GM12878 (cell line): ENCODE measurements around the gene VAV2. TPM values are rescaled to one million over a fixed set of nuclear protein-coding genes. Genes with fewer than 3 reads are reported as not detected.

Experiments
- ATAC-seq: fragments of 200-7000 bp; cut with Tn5 transposase; 3 replicates; pipeline ENCODE4 v1.9.1; 2020; ENCODE audit warnings: mild to moderate bottlenecking, moderate library complexity
- BruUV-seq: library from RNA; stranded (reverse); fragments of 400-500 nt; replicated peaks from 2 replicates; lab custom pipeline; 2021; lab: Mats Ljungman, UMichigan
- CTCF ChIA-PET: fragments of 300-600 bp; sonication (Branson Sonifier 250); formaldehyde crosslinking; extraction: SDS; loops from one replicate; lab custom pipeline; 2021; ENCODE audit warnings: inconsistent platforms; lab: Yijun Ruan, JAX
- POLR2A ChIA-PET: fragments of 350-600 bp; formaldehyde crosslinking; extraction: SDS; loops from one replicate; lab custom pipeline; 2021; ENCODE audit warnings: inconsistent platforms; lab: Charles Lee
- RAD21 ChIA-PET: fragments of 300-600 bp; sonication (Branson Sonifier 250); formaldehyde crosslinking; loops from one replicate; lab custom pipeline; 2023; ENCODE audit warnings: antibody characterized with exemption; ENCODE audit not compliant: unreplicated experiment; lab: Charles Lee
- SMC1A ChIA-PET: fragments of 300-600 bp; sonication (Branson Sonifier 250); formaldehyde crosslinking; loops from one replicate; lab custom pipeline; 2023; ENCODE audit not compliant: unreplicated experiment, uncharacterized antibody; lab: Charles Lee
- DNase-seq: peaks from one replicate; pipeline ENCODE4 v3.0.0-alpha.2; 2011; ENCODE audit warnings: low read depth, low spot score
- FAIRE-seq: peaks from 3 replicates; lab custom pipeline; 2011; peaks lifted over from hg19 to GRCh38; lab: Jason Lieb, UNC
- H2AFZ ChIP-seq: 2 replicates; pipeline ENCODE4 v1.6.0; 2011; ENCODE audit warnings: low read depth, low read length, control low read depth; ENCODE audit not compliant: control insufficient read depth
- H3K27ac ChIP-seq: 2 replicates; pipeline ENCODE4 v1.5.1; 2011; ENCODE audit warnings: control low read depth; ENCODE audit not compliant: control insufficient read depth, insufficient read depth
- H3K27me3 ChIP-seq, 2 experiments: replicated peaks in 1 of 2; 2 replicates each; pipeline versions ENCODE4 v1.6.0 to v1.6.1; 2011; ENCODE audit warnings: low read length in 1 of 2; ENCODE audit not compliant: control insufficient read depth in 2 of 2, insufficient read depth in 2 of 2
- H3K36me3 ChIP-seq, 2 experiments: 2 replicates each; pipeline ENCODE4 v1.5.1; 2011; ENCODE audit warnings: low read length in 1 of 2; ENCODE audit not compliant: control insufficient read depth in 2 of 2, insufficient read depth in 2 of 2
- H3K4me1 ChIP-seq: 2 replicates; pipeline ENCODE4 v1.6.1; 2011; ENCODE audit warnings: mild to moderate bottlenecking, low read length, moderate library complexity, mixed read lengths; ENCODE audit not compliant: control insufficient read depth, insufficient read depth
- H3K4me2 ChIP-seq: 2 replicates; pipeline ENCODE4 v1.6.0; 2011; ENCODE audit warnings: control low read depth; ENCODE audit not compliant: control insufficient read depth, insufficient read depth
- H3K4me3 ChIP-seq: fragments of 200-600 bp; sonication (generic); 2 replicates; pipeline ENCODE4 v1.5.1; 2016
- H3K79me2 ChIP-seq: 2 replicates; pipeline ENCODE4 v1.6.0; 2011; ENCODE audit warnings: low read length; ENCODE audit not compliant: control insufficient read depth, insufficient read depth
- H3K9ac ChIP-seq: 2 replicates; pipeline ENCODE4 v1.8.0; 2011; ENCODE audit warnings: low read length, control low read depth, mixed read lengths; ENCODE audit not compliant: control insufficient read depth, insufficient read depth
- H3K9me3 ChIP-seq: replicated peaks from 3 replicates; pipeline ENCODE4 v1.5.1; 2011; ENCODE audit warnings: mild to moderate bottlenecking, low read length; ENCODE audit not compliant: control insufficient read depth, insufficient read depth
- H4K20me1 ChIP-seq: 2 replicates; pipeline ENCODE4 v1.6.0; 2011; ENCODE audit not compliant: control insufficient read depth, insufficient read depth
- PAX5 ChIP-seq: IDR thresholded peaks from 2 replicates; pipeline ENCODE4 v1.6.1; 2011; ENCODE audit warnings: low read depth, low read length, borderline replicate concordance
- POLR2AphosphoS5 ChIP-seq: IDR thresholded peaks from 2 replicates; pipeline ENCODE4 v1.6.1; 2011; ENCODE audit warnings: mild to moderate bottlenecking, low read length, inconsistent platforms
- STAT1 ChIP-seq: fragments of 450-650 bp; conservative IDR thresholded peaks from 2 replicates; pipeline ENCODE4 v1.6.1; 2014; ENCODE audit warnings: antibody characterized with exemption, mild to moderate bottlenecking
- SUZ12 ChIP-seq: fragments of 200-600 bp; sonication (generic); IDR thresholded peaks from one replicate; pipeline ENCODE4 v1.6.1; 2018; ENCODE audit warnings: antibody characterized with exemption, mild to moderate bottlenecking; ENCODE audit not compliant: unreplicated experiment
- TAF1 ChIP-seq: IDR thresholded peaks from 2 replicates; pipeline ENCODE4 v1.6.1; 2011; ENCODE audit warnings: mild to moderate bottlenecking, low read depth, low read length, borderline replicate concordance
- YBX1 ChIP-seq: fragments of 450-650 bp; IDR thresholded peaks from 2 replicates; pipeline ENCODE4 v1.6.1; 2016; ENCODE audit warnings: antibody characterized with exemption
- WGBS: methylation state at CpG from one replicate; pipeline ENCODE4 v1.1.6; 2016; ENCODE audit warnings: low lambda C conversion rate; ENCODE audit not compliant: insufficient replicate concordance, insufficient coverage; ENCODE audit errors: missing lambda C conversion rate; 5-methylcytosine and 5-hydroxymethylcytosine counted together
- in situ Hi-C: fragments of 300-500 bp; cut with MboI; formaldehyde crosslinking; loops from 9 replicates; pipeline ENCODE4 v1.14.3; 2018; ENCODE audit warnings: mixed read lengths
- intact Hi-C: fragments of 100-400 bp; cut with micrococcal nuclease; formaldehyde crosslinking; loops from one replicate; pipeline ENCODE4 v1.14.2; 2022; ENCODE audit not compliant: unreplicated experiment
- polyA plus RNA-seq, 11 experiments: library from polyadenylated mRNA; depleted of rRNA in 4 of 11; unstranded in 6 of 11; stranded (reverse) in 5 of 11; fragments of >200 nt; fragmentation: Nextera tagmentation in 4 of 11; fragmentation: Illumina TruSeq in 1 of 11; extraction: Ambion mirVana in 4 of 11; extraction: Trizol in 1 of 11; gene quantifications; 1 replicate in 1 of 11; 2 replicates in 10 of 11; pipeline versions ENCODE4 v1.2.1 to v1.2.3, GENCODE V29; 2011 to 2016; ENCODE audit warnings: inconsistent platforms in 2 of 11, missing spikeins in 2 of 11, low read depth in 1 of 11
- total RNA-seq, 4 experiments: library from RNA; depleted of rRNA in 3 of 4; stranded (reverse); fragments of >200 nt in 3 of 4; fragmentation: Illumina TruSeq in 1 of 4; extraction: Trizol in 1 of 4; gene quantifications; 2 replicates each; pipeline versions ENCODE4 v1.2.1 to v1.2.3, GENCODE V29; 2013 to 2021
- TF ChIP-seq, protein P1 (sequence below): fragments of 450-650 bp; IDR thresholded peaks from 2 replicates; pipeline ENCODE4 v1.6.1; 2017; ENCODE audit warnings: mild to moderate bottlenecking, moderate library complexity
- TF ChIP-seq, protein P2 (sequence below): fragments of 150-350 bp; IDR thresholded peaks from 2 replicates; pipeline ENCODE4 v1.6.1; 2016; ENCODE audit warnings: low read depth, low read length
- TF ChIP-seq, protein P3 (sequence below): IDR thresholded peaks from 2 replicates; pipeline ENCODE4 v1.6.1; 2012; ENCODE audit warnings: low read depth, low read length, improper control_type of control experiment

The VAV2 gene
- total and polyA plus RNA-seq, 10 of the 15 experiments (the other 5 are each of a cell fraction or from before 2014, with no cell fraction given) = 0.13 to 43.9 (median 16.9) TPM

DNA sequence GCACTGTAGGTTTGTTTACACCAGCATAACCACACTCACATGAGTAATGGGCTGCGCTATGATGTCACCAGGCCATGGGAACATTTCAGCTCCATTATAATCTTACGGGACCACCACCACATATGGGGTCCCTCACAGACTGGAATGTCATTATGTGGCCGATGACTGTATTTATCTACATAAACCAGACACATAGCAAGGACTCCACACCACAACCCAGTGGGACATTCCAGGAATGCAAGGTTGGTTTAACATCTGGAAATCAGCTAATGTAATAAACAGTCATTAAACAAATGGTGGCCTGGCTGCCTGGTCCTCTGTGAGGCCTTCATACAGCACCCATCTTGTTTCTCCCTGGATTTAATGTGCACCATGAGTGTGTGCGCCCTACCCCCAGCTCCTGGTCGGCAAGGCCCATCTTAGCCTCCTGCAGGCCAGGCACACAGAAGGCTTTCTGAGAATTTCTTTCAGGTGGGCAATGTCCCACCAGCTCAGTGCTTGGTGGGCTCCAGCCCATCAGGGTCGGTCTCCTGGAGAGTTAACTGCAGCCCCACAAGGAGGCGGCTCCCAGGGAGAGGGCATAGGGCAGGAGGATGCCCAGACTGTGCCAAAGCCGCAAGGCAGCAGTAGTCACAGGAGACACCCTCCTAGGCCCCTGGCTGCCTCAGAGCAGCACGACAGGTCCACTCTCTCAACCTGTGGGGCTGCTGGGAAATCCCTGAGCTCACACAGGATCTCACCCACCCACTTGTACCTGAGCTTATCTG is 218.1 kb downstream of the VAV2 start (continued):
- no peak for TF ChIP-seq TAF1

DNA sequence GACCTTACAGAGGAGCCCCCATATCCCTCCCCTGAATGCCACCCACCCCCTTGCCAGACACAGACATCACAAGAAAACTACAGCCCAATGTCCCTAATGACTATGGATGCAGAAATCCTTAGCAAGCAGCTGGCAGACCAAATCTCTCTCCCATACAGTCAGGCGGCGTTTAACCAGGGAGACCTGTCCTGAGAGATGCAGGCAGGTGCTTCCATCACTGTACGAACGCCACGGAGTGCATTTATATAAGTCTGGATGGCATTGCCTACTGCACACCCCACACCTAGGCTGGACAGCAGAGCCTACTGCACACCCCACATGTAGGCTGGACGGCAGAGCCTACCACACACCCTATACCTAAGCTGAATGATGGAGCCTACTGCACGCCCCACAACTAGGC is 219.5 kb downstream of the VAV2 start:
- FAIRE-seq (no peak), ATAC-seq (no peak), DNase-seq (no peak)
- Histone ChIP-seq H3K9me3 (peaks cover 14% of the 10 kb centered on the region; the same call in 2 of the 3 replicates), H2AFZ (no peak overlapping the region), H3K4me1 (no peaks in the 10 kb centered on the region), H3K36me3 (peaks cover 17 to 45% of the 10 kb centered on the region in 2 experiments; a peak in 3 of 4 replicates), H4K20me1 (no peaks in the 10 kb centered on the region), H3K9ac (no peak overlapping the region), H3K27ac (no peak overlapping the region), H3K79me2 (no peaks in the 10 kb centered on the region), H3K27me3 (no peaks in the 10 kb centered on the region), H3K4me2 (no peak overlapping the region), H3K4me3 (no peak overlapping the region)
- 90% methylated on average over 7 of the region's 7 CpGs for WGBS
- ChIA-PET CTCF (interaction anchor here (1.5 to 1.6 kb wide), 2 partner anchors 10 to 27 kb away, joined by 3 to 15 read pairs; no protein-coding TSS in a partner anchor), RAD21 (no interaction called here), POLR2A (no interaction called here), SMC1A (interaction anchor here (0.6 kb wide), 1 partner anchor 533 kb away, joined by 3 read pairs; no protein-coding TSS in a partner anchor)
- intact Hi-C loops = no loop called here
- BruUV-seq = no TSS peak
- in situ Hi-C loops = no loop called here
- TF ChIP-seq STAT1 (no peak), PAX5 (no peak), SUZ12 (no peak), YBX1 (no peak), POLR2AphosphoS5 (no peak)
- TF ChIP-seq, protein P1, sequence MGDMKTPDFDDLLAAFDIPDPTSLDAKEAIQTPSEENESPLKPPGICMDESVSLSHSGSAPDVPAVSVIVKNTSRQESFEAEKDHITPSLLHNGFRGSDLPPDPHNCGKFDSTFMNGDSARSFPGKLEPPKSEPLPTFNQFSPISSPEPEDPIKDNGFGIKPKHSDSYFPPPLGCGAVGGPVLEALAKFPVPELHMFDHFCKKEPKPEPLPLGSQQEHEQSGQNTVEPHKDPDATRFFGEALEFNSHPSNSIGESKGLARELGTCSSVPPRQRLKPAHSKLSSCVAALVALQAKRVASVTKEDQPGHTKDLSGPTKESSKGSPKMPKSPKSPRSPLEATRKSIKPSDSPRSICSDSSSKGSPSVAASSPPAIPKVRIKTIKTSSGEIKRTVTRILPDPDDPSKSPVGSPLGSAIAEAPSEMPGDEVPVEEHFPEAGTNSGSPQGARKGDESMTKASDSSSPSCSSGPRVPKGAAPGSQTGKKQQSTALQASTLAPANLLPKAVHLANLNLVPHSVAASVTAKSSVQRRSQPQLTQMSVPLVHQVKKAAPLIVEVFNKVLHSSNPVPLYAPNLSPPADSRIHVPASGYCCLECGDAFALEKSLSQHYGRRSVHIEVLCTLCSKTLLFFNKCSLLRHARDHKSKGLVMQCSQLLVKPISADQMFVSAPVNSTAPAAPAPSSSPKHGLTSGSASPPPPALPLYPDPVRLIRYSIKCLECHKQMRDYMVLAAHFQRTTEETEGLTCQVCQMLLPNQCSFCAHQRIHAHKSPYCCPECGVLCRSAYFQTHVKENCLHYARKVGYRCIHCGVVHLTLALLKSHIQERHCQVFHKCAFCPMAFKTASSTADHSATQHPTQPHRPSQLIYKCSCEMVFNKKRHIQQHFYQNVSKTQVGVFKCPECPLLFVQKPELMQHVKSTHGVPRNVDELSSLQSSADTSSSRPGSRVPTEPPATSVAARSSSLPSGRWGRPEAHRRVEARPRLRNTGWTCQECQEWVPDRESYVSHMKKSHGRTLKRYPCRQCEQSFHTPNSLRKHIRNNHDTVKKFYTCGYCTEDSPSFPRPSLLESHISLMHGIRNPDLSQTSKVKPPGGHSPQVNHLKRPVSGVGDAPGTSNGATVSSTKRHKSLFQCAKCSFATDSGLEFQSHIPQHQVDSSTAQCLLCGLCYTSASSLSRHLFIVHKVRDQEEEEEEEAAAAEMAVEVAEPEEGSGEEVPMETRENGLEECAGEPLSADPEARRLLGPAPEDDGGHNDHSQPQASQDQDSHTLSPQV = no peak
- TF ChIP-seq, protein P2, sequence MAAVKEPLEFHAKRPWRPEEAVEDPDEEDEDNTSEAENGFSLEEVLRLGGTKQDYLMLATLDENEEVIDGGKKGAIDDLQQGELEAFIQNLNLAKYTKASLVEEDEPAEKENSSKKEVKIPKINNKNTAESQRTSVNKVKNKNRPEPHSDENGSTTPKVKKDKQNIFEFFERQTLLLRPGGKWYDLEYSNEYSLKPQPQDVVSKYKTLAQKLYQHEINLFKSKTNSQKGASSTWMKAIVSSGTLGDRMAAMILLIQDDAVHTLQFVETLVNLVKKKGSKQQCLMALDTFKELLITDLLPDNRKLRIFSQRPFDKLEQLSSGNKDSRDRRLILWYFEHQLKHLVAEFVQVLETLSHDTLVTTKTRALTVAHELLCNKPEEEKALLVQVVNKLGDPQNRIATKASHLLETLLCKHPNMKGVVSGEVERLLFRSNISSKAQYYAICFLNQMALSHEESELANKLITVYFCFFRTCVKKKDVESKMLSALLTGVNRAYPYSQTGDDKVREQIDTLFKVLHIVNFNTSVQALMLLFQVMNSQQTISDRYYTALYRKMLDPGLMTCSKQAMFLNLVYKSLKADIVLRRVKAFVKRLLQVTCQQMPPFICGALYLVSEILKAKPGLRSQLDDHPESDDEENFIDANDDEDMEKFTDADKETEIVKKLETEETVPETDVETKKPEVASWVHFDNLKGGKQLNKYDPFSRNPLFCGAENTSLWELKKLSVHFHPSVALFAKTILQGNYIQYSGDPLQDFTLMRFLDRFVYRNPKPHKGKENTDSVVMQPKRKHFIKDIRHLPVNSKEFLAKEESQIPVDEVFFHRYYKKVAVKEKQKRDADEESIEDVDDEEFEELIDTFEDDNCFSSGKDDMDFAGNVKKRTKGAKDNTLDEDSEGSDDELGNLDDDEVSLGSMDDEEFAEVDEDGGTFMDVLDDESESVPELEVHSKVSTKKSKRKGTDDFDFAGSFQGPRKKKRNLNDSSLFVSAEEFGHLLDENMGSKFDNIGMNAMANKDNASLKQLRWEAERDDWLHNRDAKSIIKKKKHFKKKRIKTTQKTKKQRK = no peak
- TF ChIP-seq, protein P3, sequence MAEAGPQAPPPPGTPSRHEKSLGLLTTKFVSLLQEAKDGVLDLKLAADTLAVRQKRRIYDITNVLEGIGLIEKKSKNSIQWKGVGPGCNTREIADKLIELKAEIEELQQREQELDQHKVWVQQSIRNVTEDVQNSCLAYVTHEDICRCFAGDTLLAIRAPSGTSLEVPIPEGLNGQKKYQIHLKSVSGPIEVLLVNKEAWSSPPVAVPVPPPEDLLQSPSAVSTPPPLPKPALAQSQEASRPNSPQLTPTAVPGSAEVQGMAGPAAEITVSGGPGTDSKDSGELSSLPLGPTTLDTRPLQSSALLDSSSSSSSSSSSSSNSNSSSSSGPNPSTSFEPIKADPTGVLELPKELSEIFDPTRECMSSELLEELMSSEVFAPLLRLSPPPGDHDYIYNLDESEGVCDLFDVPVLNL = no peak
